ENCODE measurements around the gene STAC3.

GRCh38 chr12:57260366-57260765 is 9.4 kb upstream of the STAC3 start:
- TF ChIP-seq EZH2 (IDR thresholded peaks at IDR 0.05; ENCODE audit: low read depth) (no peak), CTCF (conservative IDR thresholded peaks at IDR 0.05) (no peak)

Data from PC-9 (cell line).